ENCODE data around the gene MAP2K6.

Gene MAP2K6

GRCh38 chr17:69407759-69408158, 6.7 kb upstream of the MAP2K6 start:
- H3K4me3 ChIP-seq (ENCODE audit: low read depth, low read length), result no peak overlapping the region
- H3K36me3 ChIP-seq (ENCODE audit: control insufficient read depth, insufficient read depth, low read length), result no peaks in the 10 kb centered on the region
- H3K27ac ChIP-seq (ENCODE audit: low read depth, low read length), result no peak overlapping the region
- no peaks in the 10 kb centered on the region for H3K27me3 ChIP-seq (ENCODE audit: control insufficient read depth, insufficient read depth, low read length)
- peaks cover 5% of the 10 kb centered on the region; the same call in 1 of the 2 replicates for H3K4me1 ChIP-seq (ENCODE audit: control insufficient read depth, insufficient read depth, low read length)
- H3K9me3 ChIP-seq (ENCODE audit: control insufficient read depth, insufficient read depth, low read length), result no peaks in the 10 kb centered on the region
- H3K9ac ChIP-seq (ENCODE audit: low read depth, low read length), result no peak overlapping the region

DNA sequence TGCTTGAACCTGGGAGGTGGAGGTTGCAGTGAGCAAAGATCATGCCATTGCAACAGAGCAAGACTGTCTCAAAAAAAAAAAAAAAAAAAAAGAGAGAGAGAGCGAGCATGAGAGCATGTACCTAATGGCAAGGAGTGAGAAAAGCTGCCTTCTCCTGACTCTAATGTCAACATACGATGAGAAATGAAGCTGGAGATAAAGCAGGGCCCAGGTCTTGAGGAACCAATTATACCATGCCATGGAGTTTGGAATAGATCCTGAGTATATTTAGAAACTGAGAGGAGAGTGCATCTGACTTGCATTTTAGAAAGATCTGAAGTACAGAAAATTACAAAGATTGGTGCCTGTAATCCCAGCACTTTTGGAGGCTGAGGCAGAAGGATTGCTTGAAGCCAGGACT, 3.8 kb upstream of the MAP2K6 start:
- Histone ChIP-seq H3K27ac (ENCODE audit: low read depth, low read length) (no peak overlapping the region), H3K36me3 (ENCODE audit: control insufficient read depth, insufficient read depth, low read length) (no peaks in the 10 kb centered on the region), H3K9ac (ENCODE audit: low read depth, low read length) (no peak overlapping the region), H3K27me3 (ENCODE audit: control insufficient read depth, insufficient read depth, low read length) (no peaks in the 10 kb centered on the region), H3K9me3 (ENCODE audit: control insufficient read depth, insufficient read depth, low read length) (no peaks in the 10 kb centered on the region), H3K4me1 (ENCODE audit: control insufficient read depth, insufficient read depth, low read length) (peaks cover 10% of the 10 kb centered on the region; the same call in 1 of the 2 replicates), H3K4me3 (ENCODE audit: low read depth, low read length) (no peak overlapping the region)

GRCh38 chr17:69411766-69412165, 2.7 kb upstream of the MAP2K6 start:
- Histone ChIP-seq H3K27me3 (ENCODE audit: control insufficient read depth, insufficient read depth, low read length) (no peaks in the 10 kb centered on the region), H3K4me3 (ENCODE audit: low read depth, low read length) (no peak overlapping the region), H3K9ac (ENCODE audit: low read depth, low read length) (no peak overlapping the region), H3K27ac (ENCODE audit: low read depth, low read length) (no peak overlapping the region), H3K9me3 (ENCODE audit: control insufficient read depth, insufficient read depth, low read length) (no peaks in the 10 kb centered on the region), H3K4me1 (ENCODE audit: control insufficient read depth, insufficient read depth, low read length) (peaks cover 21% of the 10 kb centered on the region), H3K36me3 (ENCODE audit: control insufficient read depth, insufficient read depth, low read length) (no peaks in the 10 kb centered on the region)

GRCh38 chr17:69412251-69412671, 2.2 kb upstream of the MAP2K6 start:
- Histone ChIP-seq H3K9me3 (ENCODE audit: control insufficient read depth, insufficient read depth, low read length) (no peaks in the 10 kb centered on the region), H3K4me1 (ENCODE audit: control insufficient read depth, insufficient read depth, low read length) (peaks cover 26% of the 10 kb centered on the region), H3K36me3 (ENCODE audit: control insufficient read depth, insufficient read depth, low read length) (no peaks in the 10 kb centered on the region), H3K4me3 (ENCODE audit: low read depth, low read length) (no peak overlapping the region), H3K27ac (ENCODE audit: low read depth, low read length) (no peak overlapping the region), H3K9ac (ENCODE audit: low read depth, low read length) (no peak overlapping the region), H3K27me3 (ENCODE audit: control insufficient read depth, insufficient read depth, low read length) (no peaks in the 10 kb centered on the region)

GRCh38 chr17:69415431-69415830, 934 bp downstream of the MAP2K6 start:
- Histone ChIP-seq H3K27me3 (ENCODE audit: control insufficient read depth, insufficient read depth, low read length) (no peaks in the 10 kb centered on the region), H3K4me1 (ENCODE audit: control insufficient read depth, insufficient read depth, low read length) (peaks cover 45% of the 10 kb centered on the region), H3K9me3 (ENCODE audit: control insufficient read depth, insufficient read depth, low read length) (no peaks in the 10 kb centered on the region), H3K36me3 (ENCODE audit: control insufficient read depth, insufficient read depth, low read length) (no peaks in the 10 kb centered on the region), H3K9ac (ENCODE audit: low read depth, low read length) (no peak overlapping the region), H3K27ac (ENCODE audit: low read depth, low read length) (no peak overlapping the region), H3K4me3 (ENCODE audit: low read depth, low read length) (peak overlapping the region; percentile 81)

GRCh38 chr17:69417545-69418483, 3.3 kb downstream of the MAP2K6 start:
- H3K27ac ChIP-seq (ENCODE audit: low read depth, low read length), result peak overlapping the region; percentile 65
- H3K9ac ChIP-seq (ENCODE audit: low read depth, low read length), result peak overlapping the region; percentile 23; the same call in 1 of the 2 replicates

DNA sequence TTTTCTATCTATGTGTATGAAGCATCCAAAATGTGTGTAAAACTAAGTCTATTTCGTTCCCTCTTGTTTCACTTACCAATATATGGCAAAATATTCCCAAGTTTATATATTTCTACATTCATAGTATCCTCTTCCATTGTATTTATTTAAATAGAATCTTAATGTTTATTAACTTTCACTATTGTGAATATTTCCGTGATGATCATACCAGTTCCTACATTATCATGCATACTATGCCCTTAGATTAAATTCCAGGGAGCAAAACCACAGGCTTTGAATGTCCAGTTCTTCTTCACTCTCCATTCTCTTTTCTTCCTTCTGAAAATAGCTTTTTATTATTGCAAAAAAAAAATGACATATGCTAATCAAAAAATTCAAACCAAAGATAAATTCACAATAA, 4.0 kb downstream of the MAP2K6 start:
- Histone ChIP-seq H3K4me3 (ENCODE audit: low read depth, low read length) (0 out of 2 replicates have a peak overlapping the region, but pooled peaks have one; percentile 33), H3K36me3 (ENCODE audit: control insufficient read depth, insufficient read depth, low read length) (no peaks in the 10 kb centered on the region), H3K9me3 (ENCODE audit: control insufficient read depth, insufficient read depth, low read length) (no peaks in the 10 kb centered on the region), H3K4me1 (ENCODE audit: control insufficient read depth, insufficient read depth, low read length) (peaks cover 45% of the 10 kb centered on the region), H3K27me3 (ENCODE audit: control insufficient read depth, insufficient read depth, low read length) (no peaks in the 10 kb centered on the region), H3K27ac (ENCODE audit: low read depth, low read length) (no peak overlapping the region), H3K9ac (ENCODE audit: low read depth, low read length) (no peak overlapping the region)

More at GRCh38 chr17:69417545-69418483, 3.3 kb downstream of the MAP2K6 start:
- H3K27me3 ChIP-seq (ENCODE audit: control insufficient read depth, insufficient read depth, low read length), result no peaks in the 10 kb centered on the region
- no peaks in the 10 kb centered on the region for H3K9me3 ChIP-seq (ENCODE audit: control insufficient read depth, insufficient read depth, low read length)
- H3K4me1 ChIP-seq (ENCODE audit: control insufficient read depth, insufficient read depth, low read length), result peaks cover 40% of the 10 kb centered on the region
- peak overlapping the region; percentile 33 for H3K4me3 ChIP-seq (ENCODE audit: low read depth, low read length)
- no peaks in the 10 kb centered on the region for H3K36me3 ChIP-seq (ENCODE audit: control insufficient read depth, insufficient read depth, low read length)

DNA sequence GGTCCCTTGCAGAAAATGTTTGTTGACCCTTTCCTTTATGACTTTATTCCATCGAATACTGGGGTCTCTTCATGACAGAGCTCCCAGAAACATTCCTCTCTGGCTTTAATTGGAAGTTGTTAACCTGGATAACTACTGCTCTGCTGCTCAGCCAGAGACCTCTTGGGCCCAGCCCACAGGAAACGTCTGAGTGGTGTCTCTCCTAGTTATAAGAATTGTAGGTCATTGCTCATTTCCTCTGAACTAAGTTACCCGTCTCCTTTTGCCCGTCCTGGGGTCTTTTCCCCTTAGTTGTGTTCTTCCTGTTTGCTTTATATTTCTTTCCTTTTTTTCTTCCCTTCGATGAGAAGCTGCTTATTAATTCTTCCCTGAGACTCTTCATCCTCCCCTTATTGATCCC, 9.0 kb downstream of the MAP2K6 start:
- Histone ChIP-seq H3K27ac (ENCODE audit: low read depth, low read length) (peak overlapping the region; percentile 13), H3K9me3 (ENCODE audit: control insufficient read depth, insufficient read depth, low read length) (no peaks in the 10 kb centered on the region), H3K4me3 (ENCODE audit: low read depth, low read length) (no peak overlapping the region), H3K4me1 (ENCODE audit: control insufficient read depth, insufficient read depth, low read length) (peaks cover 43% of the 10 kb centered on the region), H3K9ac (ENCODE audit: low read depth, low read length) (no peak overlapping the region), H3K27me3 (ENCODE audit: control insufficient read depth, insufficient read depth, low read length) (no peaks in the 10 kb centered on the region), H3K36me3 (ENCODE audit: control insufficient read depth, insufficient read depth, low read length) (no peaks in the 10 kb centered on the region)

DNA sequence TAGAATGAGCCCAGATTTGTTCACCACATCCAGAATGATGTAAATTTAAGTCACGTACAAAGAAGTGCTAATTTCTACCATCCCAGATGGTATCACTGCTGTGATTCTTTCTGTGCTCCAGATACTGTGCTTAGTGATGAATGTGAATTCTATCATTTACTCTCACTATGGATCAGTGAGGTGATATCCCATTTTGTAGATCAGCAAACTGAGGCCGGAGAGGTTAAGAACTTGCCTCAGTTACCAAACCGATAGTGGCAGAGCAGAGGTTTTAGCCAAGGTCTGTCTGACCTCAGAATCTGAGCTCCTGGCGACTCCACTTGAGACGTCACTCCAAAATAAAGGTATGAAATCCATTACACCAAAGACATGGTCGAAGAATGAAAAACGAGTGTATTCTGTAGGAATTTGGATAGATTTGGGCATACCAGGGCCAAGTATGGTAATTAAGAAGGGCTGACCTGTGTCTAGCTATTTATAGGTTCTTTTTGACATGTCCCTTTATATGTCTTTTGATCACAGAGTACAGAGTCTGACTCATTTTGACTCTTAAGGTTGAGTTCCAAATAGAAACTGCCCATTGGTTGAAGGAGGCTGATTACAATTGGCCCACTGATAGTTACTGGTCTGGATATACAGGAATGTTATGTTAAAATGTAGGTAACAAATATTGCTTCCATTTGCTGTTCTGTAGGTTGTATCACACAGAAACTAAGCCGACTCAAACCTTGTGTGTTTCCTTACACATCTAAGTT, 10.0 kb downstream of the MAP2K6 start:
- Histone ChIP-seq H3K9ac (ENCODE audit: low read depth, low read length) (no peak overlapping the region), H3K27me3 (ENCODE audit: control insufficient read depth, insufficient read depth, low read length) (no peaks in the 10 kb centered on the region), H3K27ac (ENCODE audit: low read depth, low read length) (no peak overlapping the region), H3K4me3 (ENCODE audit: low read depth, low read length) (no peak overlapping the region), H3K36me3 (ENCODE audit: control insufficient read depth, insufficient read depth, low read length) (no peaks in the 10 kb centered on the region), H3K9me3 (ENCODE audit: control insufficient read depth, insufficient read depth, low read length) (no peaks in the 10 kb centered on the region), H3K4me1 (ENCODE audit: control insufficient read depth, insufficient read depth, low read length) (peaks cover 40% of the 10 kb centered on the region)

DNA sequence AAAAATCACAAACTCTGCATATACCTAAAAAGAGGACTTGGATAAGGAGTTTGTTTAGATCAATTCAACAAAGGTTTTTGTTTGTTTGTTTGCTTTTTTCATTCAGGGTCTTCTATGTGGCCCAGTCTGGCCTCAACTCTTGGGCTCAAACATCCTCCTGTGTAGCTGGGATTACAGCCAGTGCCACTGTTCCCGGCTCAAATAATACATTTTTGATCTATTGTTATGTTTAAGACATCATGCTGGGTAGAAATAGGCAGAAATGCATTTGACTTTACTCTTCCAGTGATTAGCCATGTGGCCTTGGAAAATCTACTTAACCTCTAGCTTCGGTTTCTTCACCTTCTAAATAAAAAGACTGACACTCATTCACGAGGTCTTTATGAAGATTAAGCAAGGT, 11.5 kb downstream of the MAP2K6 start:
- H3K4me3 ChIP-seq (ENCODE audit: low read depth, low read length), result no peak overlapping the region
- H3K27ac ChIP-seq (ENCODE audit: low read depth, low read length), result no peak overlapping the region
- no peaks in the 10 kb centered on the region for H3K9me3 ChIP-seq (ENCODE audit: control insufficient read depth, insufficient read depth, low read length)
- no peaks in the 10 kb centered on the region for H3K27me3 ChIP-seq (ENCODE audit: control insufficient read depth, insufficient read depth, low read length)
- H3K4me1 ChIP-seq (ENCODE audit: control insufficient read depth, insufficient read depth, low read length), result peaks cover 53% of the 10 kb centered on the region
- no peaks in the 10 kb centered on the region for H3K36me3 ChIP-seq (ENCODE audit: control insufficient read depth, insufficient read depth, low read length)
- no peak overlapping the region for H3K9ac ChIP-seq (ENCODE audit: low read depth, low read length)

Measured in HUES48 (cell line).